GM21737 (cell line): ENCODE measurements around the gene LAMA3.

Experiments
- ATAC-seq: cut with Tn5 transposase; IDR thresholded peaks from one replicate; pipeline ENCODE4 v1.9.1; 2021; ENCODE audit warnings: mild to moderate bottlenecking, moderate library complexity; ENCODE audit not compliant: unreplicated experiment

LAMA3 gene

DNA sequence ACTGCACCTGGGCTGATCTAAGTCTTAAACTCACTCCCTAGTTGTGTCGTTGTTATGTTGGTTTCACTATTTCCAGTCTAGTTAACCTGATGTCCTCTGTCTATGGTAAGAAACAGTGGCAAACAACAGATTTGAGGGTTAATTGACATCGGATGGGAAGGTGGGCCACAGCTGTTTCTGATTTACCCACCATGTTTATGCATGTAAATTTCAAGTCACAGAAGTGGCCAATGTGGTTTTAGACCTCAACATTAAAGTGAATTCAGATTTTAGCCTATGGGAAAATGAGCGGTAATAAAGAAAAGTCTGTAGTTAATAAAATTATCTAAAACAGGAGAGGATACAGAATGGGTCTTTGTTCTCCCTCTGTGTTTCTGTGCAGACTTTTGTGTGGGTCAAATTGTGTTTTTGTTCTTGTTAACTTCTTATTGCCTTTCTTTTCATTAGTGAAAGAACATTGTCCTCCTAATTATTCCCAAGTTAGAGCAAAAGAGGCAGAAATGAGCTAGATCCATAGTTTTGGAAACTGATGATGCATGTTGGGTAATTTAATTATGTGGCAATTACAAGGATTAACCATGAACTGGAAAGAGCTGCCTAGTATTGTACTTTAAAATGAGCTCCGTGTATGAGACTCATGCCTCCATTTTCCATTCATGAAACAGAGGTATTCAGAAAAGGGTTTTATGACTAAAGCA, 83.2 kb downstream of the LAMA3 start:
- ATAC-seq = no peak

DNA sequence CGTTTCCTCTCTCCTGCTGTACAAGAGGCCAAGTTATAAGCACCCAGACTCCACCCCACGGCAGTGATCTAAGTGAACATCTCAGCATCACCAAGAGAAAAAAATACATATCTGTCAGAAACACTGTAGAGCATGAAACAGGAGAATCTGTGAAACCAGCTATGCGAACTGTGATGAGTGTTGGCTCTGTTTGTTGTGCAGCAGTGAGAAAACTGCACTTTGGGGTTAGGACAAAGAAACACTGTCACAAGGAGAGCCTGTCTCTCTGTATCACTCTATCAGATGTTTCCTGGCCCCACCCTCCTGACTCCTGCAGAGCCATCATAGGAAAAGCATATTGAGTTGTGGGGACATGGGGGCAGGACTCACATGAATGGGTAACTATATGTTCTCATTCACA, 87.1 kb downstream of the LAMA3 start:
- ATAC-seq = no peak

DNA sequence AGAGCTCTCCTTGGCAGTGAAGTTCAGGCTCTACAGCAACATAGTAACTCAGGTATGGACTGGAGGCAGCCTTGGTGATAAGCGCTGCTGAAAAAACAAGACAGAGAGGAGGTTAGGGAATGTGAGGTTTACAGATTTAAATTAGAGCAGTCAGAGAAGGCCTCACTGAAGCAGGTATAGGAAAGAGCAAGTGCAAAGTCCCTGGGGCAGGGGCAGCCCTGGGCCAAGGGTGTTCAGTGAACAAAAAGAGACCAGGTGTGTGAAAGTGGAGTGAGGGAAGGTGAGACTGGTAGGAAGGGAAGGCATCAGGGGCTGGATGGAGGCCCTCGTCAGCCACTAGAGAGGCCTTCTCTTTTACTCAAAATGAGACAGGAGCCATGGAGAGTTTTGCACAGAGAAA, 89.6 kb downstream of the LAMA3 start:
- ATAC-seq = no peak

DNA sequence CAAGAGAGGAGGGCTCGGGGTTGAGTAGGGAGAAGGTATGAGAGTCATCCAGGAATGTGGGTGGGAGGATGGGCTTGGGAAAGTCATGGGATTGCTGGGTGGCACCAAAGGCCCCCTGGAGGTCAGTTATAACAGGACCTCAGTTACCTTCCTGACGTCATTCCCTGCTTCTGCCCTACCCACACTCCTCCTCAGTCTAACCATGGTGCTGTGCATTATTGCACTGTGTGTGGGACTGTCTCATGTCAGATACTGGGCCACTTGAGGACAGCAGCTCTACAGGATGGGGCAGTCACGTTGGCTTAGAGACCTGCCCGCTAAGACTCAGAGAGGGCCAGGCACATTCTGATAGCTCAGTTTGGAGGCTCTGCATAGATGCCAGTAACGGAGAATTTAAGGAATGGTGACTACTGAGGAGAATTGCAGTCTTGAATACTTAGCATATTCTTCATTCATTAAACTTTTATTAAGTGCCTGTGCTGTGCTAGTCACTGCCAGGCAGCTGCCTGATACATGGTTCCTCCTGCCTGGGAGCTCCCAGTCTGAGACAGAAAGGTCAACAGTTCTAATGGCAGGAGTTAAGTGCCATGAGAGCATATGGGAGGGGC, 90.5 kb downstream of the LAMA3 start:
- ATAC-seq = no peak

DNA sequence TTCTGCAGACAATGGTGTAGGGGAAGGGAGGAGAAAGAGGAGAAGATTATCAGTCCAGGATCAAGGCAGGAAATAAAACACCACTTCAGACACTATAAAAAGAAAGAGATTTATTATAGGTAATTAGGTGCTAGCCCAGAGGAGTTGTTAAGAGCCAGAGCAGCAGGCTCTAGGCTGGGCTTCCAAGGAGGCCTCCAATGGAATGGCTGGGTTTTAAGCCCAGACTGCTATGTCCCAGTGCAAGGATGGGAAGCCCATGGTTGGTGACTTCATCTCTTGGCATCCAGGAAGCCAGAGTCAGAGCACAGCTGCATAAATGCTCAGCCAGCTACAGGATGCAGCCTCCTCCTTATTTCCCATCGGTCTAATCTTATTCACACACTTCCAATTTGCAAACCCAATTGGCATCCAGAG, 95.6 kb downstream of the LAMA3 start:
- ATAC-seq = no peak

DNA sequence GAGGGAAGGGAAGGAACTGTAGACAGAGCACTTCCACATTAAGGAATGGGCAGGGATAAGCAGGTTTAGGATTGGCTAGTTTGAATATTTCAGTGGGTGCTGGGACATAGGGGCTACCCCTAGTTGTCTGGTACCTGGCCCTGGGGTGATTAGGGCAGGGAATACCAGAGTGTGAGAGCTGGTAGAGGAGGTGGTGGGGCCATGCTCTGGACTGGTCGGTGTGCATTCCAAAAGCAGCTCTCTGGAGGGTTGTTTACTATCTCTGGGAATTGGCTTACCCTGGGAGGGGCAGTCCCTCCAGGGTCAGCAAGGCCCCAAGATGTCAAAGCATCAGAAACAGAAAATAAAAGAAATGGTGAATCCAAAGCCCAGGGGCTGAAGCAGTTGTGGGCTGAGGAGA, 103.8 kb downstream of the LAMA3 start:
- no peak for ATAC-seq

DNA sequence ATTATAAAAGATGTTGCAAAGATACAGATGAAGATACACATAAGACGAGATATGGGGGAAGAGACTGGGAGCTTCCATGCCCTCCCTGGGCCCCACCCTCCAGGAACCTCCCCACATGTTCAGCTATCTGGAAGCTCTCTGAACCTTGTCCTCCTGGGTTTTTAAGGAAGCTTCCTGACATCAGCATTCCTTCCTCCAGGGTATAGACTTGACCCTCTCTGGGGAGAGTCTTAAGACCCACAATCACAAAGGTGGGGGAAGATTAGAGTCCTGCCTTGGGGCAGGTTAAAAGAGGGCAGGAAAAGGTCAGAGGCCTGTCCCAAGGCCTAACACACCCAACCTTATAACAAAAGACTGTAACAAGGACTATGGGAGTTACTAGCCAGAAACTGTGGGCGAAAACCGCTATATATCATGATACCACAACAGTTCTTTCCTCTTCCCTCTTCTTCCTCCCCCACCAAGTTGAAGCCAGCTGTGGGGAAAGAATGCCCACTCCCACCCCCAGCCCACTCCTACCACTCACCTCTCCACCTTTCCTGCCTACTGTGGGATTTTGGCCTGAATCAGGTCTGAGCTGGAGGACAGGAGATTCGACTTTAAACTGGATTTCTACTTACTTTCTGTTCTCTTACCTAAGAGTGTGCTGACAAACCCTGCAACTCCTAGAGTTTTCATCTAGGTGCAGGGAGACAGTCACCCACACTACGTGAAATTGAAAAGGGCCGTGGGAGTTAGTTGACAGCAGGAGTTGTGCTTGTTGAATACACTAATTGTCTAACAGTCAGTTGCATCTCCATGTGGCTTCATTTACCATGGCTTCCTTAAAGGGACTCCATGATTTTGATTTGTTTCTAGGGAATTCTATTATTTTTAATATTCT, 105.0 kb downstream of the LAMA3 start:
- no peak for ATAC-seq

DNA sequence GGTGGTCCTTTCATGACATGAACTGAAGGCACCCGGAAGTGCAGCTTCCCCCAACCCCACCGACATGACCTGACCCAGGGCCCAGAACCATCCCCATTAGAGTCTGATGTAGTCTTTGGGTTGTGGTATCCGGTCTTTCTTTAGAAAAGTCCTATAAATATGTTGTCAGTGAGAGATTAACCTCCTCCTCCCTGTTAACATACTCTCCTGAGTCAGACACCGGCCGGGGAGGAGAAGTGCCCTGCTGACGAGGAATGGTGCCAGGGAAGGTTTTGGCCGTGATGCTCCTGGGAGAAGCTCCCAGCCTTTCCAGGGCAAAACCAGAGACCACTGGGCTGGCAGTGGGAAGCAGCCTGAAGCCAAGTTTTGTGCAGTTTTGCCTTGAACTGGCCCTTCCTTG, 109.0 kb downstream of the LAMA3 start:
- no peak for ATAC-seq

DNA sequence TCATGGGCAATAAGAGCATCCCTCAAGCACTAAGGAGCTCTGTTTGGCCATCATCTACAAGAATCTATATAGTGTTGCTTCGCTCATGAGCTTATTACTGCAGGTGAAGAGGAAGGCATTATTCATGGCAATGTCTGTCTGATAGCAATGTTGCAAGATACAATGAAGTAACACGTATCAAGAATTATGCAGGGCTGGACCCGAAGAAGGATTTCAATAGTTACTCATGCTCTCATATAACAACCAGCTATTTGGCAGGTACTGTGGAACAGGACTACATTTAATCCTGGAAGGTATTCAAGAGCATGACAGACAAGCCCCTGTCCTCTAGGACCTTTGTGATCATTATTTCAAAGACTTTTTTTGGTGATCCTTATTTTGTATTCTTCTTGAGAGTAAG, 109.6 kb downstream of the LAMA3 start:
- no peak for ATAC-seq

DNA sequence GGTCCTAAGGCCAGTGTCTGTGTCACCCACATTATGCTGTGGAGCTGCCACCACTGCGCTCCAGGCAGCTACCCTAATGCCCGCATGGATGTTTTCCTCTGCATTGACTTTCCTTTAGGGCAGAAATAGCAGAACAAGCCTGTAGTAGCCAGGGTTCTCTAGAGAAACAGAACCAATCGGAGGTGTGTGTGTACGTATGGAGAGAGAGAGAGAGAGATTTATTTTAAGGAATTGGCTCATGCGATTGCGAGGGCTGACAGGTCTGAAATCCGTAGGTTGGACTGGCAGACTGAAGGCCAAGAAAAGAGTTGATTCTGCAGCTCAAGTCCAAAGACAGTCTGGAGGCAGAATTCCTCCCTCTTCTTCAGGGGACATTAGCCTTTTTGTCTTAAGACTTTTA, 110.3 kb downstream of the LAMA3 start:
- no peak for ATAC-seq

DNA sequence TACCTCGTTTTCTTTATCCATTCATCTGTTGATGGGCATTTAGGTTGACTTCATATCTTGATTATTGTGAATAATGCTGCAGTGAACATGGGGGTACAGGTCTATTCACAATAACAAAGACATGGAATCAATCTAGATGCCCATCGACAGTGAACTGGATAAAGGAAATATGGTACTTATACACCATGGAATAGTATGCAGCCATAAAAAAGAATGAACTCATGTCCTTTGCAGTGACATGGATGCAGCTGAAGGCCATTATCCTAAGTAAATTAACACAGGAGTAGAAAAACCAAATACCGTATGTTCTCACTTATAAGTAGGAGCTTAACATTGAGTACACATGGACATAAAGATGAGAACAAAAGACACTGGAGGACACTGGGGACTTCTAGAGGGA, 111.6 kb downstream of the LAMA3 start:
- no peak for ATAC-seq

DNA sequence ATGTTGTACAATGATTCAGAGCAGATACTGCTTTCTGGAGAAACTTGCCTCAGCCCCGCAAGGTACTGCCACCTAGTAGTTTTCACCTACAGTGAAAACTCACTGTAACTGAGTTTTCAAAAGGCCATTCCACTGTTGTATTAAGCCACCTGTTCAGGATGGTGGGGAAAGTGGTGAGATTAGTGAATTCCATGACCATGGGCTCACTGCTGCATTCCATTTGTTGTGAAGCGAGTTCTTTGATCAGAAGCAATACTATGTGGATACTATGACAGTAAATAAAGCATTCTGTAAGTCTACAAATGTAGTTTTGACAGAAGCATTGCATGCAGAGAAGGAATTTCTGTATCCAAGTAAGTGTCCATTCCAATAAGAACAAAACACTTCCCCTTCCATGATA, 113.6 kb downstream of the LAMA3 start:
- ATAC-seq = no peak

DNA sequence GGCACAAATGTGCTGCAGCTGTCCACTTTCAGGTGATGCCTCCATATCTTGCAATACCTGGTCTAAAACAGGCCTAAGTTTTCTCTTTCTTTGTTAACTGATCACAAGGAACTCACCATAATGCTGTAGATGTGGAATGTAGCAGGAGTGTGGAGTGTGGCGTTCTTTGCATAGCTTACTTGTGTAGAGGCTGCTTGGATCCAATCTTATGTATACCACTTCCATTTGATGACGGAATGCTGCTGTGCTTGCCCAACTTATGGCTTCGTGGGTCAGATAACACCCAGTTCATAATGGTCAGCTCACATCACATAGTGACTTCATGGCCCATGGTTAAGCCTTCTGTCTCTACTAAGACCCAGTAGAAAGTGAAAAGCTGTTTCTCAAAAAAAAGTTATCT, 114.5 kb downstream of the LAMA3 start:
- ATAC-seq = no peak

DNA sequence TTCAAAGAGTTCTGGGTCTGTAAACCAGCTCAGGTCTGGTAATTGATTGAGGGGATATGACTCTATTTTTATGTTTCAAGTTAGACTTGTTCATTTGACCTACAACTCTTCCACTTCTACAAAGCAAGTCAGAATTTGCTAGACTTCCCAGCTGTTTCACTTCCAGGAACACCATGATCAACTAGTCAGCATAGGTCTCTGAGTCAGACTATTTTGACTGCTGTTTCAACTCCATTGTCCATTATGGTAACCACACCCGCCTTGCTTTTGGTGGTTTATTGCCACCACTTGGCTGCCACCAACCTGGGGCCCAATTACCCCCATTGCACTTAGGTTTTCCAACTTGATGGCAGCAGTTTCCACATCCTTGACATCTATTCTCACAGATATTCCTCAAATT, 116.6 kb downstream of the LAMA3 start:
- no peak for ATAC-seq

DNA sequence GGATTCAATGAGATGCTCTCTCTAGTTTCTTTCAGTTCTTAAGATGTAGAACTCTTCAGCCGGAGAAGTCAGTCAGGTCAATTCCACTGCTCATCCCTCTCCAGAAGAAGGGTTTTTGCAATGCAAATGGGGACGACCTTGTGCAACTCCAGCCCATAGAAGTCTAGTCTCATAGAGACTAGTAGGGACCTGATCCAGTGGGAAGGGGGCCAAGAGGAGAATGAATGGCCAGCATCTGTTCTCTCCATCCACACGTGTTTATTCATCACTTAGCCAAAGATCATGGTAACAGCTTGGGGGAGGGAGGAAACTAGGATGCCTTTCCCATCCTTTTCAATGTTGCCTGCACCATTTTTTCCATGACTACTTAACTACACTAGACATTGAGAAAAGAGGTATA, 120.2 kb downstream of the LAMA3 start:
- ATAC-seq = no peak

DNA sequence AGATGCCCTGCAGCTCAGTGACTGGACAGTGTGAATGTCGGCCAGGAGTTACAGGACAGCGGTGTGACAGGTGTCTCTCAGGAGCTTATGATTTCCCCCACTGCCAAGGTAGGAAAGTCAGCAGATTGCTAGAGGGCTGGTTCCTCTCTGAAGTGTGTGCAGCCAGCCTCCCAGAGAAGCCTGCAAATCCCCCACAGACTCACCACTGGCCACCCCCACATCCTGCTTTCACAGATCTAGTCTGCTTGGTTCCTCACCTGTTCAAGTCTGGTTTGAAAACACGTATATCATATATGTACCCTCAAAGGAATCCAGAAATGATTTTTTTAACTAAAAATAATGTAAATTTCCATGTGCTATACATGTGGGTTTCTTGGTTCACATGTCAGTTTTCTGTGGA, 121.1 kb downstream of the LAMA3 start:
- peak; percentile 66 for ATAC-seq

DNA sequence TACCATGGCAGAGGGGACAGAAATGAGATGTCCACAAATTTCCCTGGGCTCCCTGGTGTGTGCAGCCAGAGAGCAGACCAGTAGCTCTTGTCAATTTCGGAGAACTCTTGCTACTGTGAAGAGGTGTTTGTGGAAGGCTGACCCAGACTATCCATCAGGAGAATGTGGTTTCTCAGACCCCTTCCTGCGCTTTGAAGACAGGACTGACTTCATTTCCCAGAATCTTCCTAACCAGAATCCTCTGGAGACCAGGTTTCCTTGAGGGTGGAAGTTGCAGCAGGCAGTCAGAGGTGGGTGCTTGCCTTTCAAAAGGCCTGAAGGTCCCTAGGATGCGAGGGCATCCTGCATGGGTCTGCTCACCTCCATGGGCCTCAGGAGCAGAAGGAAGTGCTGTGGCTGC, 121.9 kb downstream of the LAMA3 start:
- no peak for ATAC-seq

DNA sequence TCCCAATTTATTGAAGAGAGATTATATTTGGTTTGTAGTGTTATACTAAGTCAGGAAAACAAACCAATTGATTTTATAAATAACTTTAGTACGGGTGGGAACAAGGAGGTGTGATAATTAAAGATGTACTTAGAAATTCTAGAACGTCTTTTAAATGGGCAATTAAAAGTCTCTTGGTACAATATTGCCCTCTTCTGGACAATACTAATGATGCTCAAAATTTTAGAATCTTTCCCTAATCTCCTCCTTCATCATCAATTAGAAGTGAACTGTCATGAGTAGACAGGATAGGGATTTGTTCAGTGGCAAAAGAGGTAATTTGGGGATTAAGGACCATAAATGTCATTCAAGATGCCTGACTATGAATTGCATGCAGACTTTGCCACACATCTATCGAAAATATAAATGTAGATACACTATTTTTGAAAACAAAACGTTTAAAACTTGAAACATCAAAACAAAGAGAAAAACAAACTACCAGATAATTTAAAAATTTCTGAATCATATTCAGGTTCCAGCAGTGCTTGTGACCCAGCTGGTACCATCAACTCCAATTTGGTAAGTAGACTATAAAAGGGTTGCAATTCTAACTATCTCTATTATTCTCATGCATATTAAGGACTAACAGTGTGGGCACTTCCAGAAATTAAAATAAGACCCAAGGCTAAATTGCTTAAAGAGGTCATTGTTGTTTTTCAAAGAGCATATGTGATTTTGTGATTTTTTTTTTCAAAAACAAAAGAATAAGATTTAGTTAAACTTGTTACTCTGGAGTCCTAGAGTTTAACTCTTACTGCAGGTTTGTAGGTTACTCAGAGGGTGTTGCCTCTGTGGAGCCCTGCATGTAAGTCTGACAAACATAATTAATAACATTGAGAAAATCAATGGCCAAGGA, 123.5 kb downstream of the LAMA3 start:
- no peak for ATAC-seq

DNA sequence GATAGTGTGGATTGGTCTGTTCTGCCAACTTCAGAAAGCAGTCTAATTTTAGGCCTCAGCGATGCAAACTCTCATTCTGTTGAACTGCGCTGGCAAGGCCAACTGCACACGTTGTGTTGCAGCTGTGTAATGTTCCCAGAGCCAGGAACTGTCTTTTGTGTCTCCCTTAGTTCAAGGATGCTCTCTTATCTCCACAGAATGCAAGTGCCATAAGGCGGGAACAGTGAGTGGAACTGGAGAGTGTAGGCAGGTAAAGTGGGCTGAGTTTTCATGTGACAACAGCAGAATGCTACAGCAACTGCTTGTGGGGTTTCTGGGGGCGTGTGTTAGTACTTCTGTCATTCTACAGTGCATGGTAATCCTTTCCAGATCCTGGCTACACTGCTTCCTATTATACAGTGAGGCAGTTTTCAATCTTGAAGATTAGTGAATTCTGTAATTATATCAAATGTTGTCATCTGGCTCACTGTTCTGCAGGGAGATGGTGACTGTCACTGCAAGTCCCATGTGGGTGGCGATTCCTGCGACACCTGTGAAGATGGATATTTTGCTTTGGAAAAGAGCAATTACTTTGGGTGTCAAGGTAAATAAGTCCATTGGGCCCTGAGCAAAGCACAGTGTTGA, 125.8 kb downstream of the LAMA3 start:
- no peak for ATAC-seq

DNA sequence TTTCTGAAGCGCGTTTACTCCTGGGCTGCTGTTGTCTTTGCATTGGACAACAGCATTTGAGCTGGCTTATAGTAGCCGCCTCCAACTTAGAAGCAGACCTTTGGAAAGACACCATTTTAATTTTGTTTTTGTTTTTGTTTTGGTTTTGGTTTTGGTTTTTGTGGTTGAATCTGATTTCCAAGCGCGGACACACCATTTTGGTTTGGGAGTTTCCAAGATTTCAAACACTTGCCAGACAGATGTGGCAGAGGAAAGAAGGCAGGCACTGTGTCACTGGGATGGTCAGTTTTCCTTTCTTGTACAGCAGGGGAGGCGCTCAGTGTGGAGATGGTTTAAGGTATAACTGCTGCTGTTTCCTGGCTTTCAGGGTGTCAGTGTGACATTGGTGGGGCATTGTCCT, 126.8 kb downstream of the LAMA3 start:
- ATAC-seq = no peak

DNA sequence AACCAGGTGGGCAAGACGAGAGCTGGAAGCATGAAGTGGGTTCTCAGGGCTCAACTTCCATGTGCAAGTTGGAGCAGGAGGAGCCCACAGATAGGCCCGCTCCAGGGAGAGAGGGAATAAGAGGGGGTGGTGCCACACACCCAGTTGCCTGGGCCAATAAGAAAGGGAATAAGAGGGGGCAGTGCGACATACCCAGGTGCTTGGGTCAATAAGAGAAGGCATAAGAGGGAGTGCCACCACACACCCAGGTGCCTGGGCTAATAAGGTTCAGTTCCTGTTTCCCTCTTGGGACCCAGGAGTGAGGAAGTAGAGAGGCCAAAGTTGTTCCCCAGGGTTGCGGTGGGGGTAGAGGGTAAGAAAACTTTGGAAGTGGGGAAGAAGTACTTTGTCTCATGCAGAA, 127.5 kb downstream of the LAMA3 start:
- no peak for ATAC-seq
